Left ventricle myocardium inferior (tissue), 1 donor: Measurements from ENCODE around the gene CTU1. TPM values are rescaled to one million over a fixed set of nuclear protein-coding genes. Genes with fewer than 3 reads are reported as not detected.

Experiments
- DNase-seq: peaks from one replicate; pipeline ENCODE4 v3.0.0-alpha.2; 2020
- H3K27ac ChIP-seq: fragments of 200-600 bp; replicated peaks from 2 replicates; pipeline ENCODE4 v1.8.0; 2021
- H3K27me3 ChIP-seq: fragments of 200-600 bp; 2 replicates; pipeline ENCODE4 v1.8.0; 2021; ENCODE audit warnings: low read depth
- H3K36me3 ChIP-seq: fragments of 200-600 bp; 2 replicates; pipeline ENCODE4 v1.8.0; 2021
- H3K4me1 ChIP-seq: fragments of 200-600 bp; 2 replicates; pipeline ENCODE4 v1.8.0; 2021
- H3K4me3 ChIP-seq: fragments of 200-600 bp; 2 replicates; pipeline ENCODE4 v1.8.0; 2021; ENCODE audit warnings: mild to moderate bottlenecking, moderate library complexity
- H3K9me3 ChIP-seq: fragments of 200-600 bp; replicated peaks from 2 replicates; pipeline ENCODE4 v1.8.0; 2021
- intact Hi-C: fragments of 100-400 bp; cut with micrococcal nuclease; formaldehyde crosslinking; loops from one replicate; pipeline ENCODE4 v1.11.0; 2022
- total RNA-seq: library from RNA; stranded (reverse); fragmentation: NEBNext Ultra II Directional; extraction: Animal tissue kit (Norgen Biotek cat#: 25700); gene quantifications from one replicate; pipeline ENCODE4 v1.2.1, GENCODE V29; 2021
- TF ChIP-seq, protein P1 (sequence below): fragments of 200-600 bp; IDR thresholded peaks from 2 replicates; pipeline ENCODE4 v1.8.0; 2021; ENCODE audit warnings: antibody characterized with exemption, mild to moderate bottlenecking, borderline replicate concordance
- donor health status: DM: no; HTN: yes; CAD: no; lungs with severe emphysema.

The CTU1 gene
- total RNA-seq, 1 donor from 2014 or later: 4.4 TPM

DNA sequence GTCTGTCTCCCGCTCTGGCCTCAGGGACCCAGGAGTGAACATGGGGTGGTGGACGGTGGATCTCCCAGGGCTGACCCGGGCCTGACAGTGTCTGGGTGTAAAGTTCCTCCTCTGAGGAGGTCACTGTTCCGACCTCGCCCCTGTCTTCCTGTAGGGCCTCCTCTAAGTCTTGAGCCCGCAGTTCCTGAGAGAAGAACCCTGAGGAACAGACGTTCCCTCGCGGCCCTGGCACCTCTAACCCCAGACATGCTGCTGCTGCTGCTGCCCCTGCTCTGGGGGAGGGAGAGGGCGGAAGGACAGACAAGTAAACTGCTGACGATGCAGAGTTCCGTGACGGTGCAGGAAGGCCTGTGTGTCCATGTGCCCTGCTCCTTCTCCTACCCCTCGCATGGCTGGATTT lies 16.5 kb upstream of the CTU1 start, which contains the start of gene SIGLEC9:
Gene SIGLEC9, plus strand, starts transcription at position 178 of the 400 bp plus-strand sequence. Its CDS starts 69 bp downstream, at position 247.
- H3K27me3 ChIP-seq: peaks cover 64% of the 10 kb centered on the region
- H3K4me3 ChIP-seq: peak within 1 kb of the TSS; percentile 44
- TF ChIP-seq, protein P1, sequence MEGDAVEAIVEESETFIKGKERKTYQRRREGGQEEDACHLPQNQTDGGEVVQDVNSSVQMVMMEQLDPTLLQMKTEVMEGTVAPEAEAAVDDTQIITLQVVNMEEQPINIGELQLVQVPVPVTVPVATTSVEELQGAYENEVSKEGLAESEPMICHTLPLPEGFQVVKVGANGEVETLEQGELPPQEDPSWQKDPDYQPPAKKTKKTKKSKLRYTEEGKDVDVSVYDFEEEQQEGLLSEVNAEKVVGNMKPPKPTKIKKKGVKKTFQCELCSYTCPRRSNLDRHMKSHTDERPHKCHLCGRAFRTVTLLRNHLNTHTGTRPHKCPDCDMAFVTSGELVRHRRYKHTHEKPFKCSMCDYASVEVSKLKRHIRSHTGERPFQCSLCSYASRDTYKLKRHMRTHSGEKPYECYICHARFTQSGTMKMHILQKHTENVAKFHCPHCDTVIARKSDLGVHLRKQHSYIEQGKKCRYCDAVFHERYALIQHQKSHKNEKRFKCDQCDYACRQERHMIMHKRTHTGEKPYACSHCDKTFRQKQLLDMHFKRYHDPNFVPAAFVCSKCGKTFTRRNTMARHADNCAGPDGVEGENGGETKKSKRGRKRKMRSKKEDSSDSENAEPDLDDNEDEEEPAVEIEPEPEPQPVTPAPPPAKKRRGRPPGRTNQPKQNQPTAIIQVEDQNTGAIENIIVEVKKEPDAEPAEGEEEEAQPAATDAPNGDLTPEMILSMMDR: no peak
- H3K9me3 ChIP-seq: no peaks in the 10 kb centered on the region
- DNase-seq: peak; percentile 52
- peaks cover 18% of the 10 kb centered on the region for H3K4me1 ChIP-seq
- no peaks in the 10 kb centered on the region for H3K36me3 ChIP-seq
- intact Hi-C loops: no loop called here
- H3K27ac ChIP-seq: peak within 1 kb of the TSS; percentile 61

DNA sequence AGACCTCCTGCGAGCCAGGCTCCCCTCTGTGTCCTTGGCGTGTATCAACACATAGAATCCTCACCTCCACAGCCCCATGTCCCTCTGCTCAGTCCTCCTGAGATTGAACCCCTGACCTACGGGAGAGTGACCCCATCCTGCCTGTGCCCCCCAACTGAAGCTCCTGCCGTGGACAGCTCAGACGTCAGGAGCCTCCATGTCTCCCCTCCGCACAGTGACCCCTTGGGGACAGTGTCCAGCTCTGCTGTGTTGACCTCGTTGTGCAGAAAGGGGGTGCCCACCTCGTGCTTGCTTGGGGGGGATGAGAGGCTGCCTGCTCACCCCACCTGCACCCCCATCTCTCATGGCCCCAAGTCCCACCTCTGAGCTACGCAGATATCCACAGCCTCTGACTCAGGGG lies 16.0 kb upstream of the CTU1 start:
- H3K4me1 ChIP-seq: peaks cover 18% of the 10 kb centered on the region
- intact Hi-C loops: no loop called here
- H3K27ac ChIP-seq: peak overlapping the region; percentile 61

DNA sequence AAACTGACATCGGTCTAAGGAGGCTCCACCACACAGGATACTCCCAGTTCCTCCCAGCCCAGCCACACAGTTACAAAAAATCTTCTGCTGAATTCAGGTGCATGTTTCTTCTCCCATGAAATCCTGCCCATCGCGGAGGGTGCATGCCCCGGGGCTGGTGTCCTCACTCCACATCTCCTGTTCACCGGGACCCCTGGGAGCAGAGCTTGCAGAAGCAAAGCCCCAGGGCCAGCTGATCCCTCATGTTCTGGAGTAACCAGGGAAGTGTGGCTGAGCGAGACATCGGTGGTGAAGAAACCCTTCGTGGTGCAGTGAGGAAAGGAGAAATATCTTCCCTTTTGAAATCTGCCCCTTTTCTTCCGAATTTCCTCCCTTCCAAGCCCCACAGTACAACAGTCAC lies 15.6 kb upstream of the CTU1 start:
- no peak overlapping the region for H3K4me3 ChIP-seq
- H3K27me3 ChIP-seq: peaks cover 58% of the 10 kb centered on the region
- TF ChIP-seq, protein P1: no peak
- intact Hi-C loops: no loop called here
- no peaks in the 10 kb centered on the region for H3K36me3 ChIP-seq
- no peaks in the 10 kb centered on the region for H3K9me3 ChIP-seq
- no peak for DNase-seq
- H3K27ac ChIP-seq: peak overlapping the region; percentile 61
- H3K4me1 ChIP-seq: peaks cover 14% of the 10 kb centered on the region

More for the DNA sequence above, 16.0 kb upstream of the CTU1 start:
- Histone ChIP-seq H3K36me3 (no peaks in the 10 kb centered on the region), H3K27me3 (peaks cover 59% of the 10 kb centered on the region), H3K9me3 (no peaks in the 10 kb centered on the region), H3K4me3 (no peak overlapping the region)
- TF ChIP-seq, protein P1: no peak
- DNase-seq: no peak

DNA sequence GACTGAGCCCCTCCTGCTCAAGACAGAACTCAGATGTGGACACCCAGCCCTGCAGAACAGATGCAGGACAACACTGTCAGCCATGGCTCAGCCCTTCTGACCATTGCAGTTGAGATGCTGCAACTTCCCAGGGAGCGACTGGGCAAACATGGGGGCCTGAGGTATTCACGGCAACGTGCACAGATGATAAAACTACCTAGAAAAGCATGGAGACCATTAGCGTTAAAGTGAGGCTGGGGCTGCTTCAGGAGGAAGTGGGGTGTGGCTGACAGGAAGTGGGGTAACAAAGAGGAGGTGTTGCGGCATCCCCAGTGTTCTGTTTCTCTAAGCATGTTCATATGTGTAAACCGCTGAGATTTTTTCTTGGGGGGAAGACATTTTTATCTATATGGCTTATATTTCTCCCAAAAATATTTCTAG lies 15.2 kb upstream of the CTU1 start:
- intact Hi-C loops: no loop called here
- peak; percentile 47 for DNase-seq
- Histone ChIP-seq H3K4me1 (peaks cover 10% of the 10 kb centered on the region), H3K27me3 (peaks cover 58% of the 10 kb centered on the region), H3K36me3 (no peaks in the 10 kb centered on the region), H3K9me3 (no peaks in the 10 kb centered on the region), H3K27ac (peak overlapping the region; percentile 61), H3K4me3 (no peak overlapping the region)
- TF ChIP-seq, protein P1: no peak

DNA sequence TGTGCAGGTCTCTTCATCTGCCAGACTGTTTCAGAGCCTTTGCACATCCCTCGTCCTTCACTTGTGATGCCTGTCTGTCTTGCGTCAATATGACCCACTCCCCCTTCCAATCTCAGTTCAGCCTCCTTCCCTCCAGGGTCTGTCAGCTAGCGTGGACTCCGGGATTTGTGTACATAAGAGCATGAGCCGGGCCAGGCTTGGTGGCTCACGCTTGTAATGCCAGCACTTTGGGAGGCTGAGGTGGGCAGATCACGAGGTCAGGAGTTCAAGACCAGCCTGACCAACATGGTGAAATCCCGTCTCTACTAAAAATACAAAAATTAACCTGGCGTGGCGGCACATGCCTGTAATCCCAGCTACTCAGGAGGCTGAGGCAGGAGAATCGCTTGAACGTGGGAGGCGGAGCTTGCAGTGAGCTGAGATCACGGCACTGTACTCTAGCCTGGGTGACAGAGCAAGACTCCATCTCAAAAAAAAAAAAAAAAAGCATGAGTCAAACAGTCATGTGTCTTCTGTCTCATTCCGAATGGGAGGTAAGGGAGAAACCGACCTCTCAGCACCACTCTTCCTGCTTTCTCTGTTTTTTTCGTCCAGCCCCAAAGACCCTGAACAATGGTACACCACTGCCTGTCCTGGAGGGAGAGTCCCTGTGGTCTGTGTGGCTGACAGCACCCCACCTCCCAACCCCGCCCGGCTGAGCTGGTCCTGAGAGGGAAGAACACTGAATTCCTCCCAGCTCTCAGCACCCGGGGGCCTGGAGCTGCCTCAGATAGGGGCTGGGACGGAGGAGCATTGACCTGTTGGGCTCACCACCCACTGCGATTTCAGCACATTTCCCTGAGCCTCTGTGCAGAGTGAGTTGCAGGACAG lies 14.1 kb upstream of the CTU1 start:
- Histone ChIP-seq H3K27ac (peak overlapping the region; percentile 50), H3K4me3 (no peak overlapping the region)

More for the DNA sequence above, 14.1 kb upstream of the CTU1 start:
- Histone ChIP-seq H3K4me1 (peaks cover 4% of the 10 kb centered on the region), H3K27me3 (peaks cover 58% of the 10 kb centered on the region), H3K9me3 (no peaks in the 10 kb centered on the region), H3K36me3 (no peaks in the 10 kb centered on the region)
- intact Hi-C loops: no loop called here
- TF ChIP-seq, protein P1: no peak
- no peak for DNase-seq
